Kidney capillary endothelial cell (primary cell): ENCODE data around the gene EPAS1.
"Not testable (repeated sequence)": the region's sequence is repeated elsewhere in the genome, so short reads cannot be mapped to it uniquely, and the experiment has no call there.

Experiments used
- DNase-seq: peaks from one replicate; pipeline ENCODE4 v3.0.0-alpha.2; 2018; ENCODE audit warnings: low spot score

EPAS1 gene

DNA sequence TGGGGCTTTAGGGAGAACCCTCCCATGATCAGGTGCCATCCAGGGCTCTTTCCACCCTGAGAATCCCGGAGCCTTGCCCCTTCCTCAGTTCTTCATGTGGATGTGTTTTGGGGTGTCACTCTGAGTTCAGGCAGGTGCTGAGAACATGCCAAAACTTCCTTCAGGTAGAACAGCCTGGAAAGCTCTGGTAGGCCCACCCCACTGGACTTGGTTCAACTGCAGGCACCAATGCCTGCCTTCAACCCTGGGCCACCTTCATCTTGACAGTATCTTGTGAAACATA lies 85.8 kb downstream of the EPAS1 start:
- DNase-seq: no peak

DNA sequence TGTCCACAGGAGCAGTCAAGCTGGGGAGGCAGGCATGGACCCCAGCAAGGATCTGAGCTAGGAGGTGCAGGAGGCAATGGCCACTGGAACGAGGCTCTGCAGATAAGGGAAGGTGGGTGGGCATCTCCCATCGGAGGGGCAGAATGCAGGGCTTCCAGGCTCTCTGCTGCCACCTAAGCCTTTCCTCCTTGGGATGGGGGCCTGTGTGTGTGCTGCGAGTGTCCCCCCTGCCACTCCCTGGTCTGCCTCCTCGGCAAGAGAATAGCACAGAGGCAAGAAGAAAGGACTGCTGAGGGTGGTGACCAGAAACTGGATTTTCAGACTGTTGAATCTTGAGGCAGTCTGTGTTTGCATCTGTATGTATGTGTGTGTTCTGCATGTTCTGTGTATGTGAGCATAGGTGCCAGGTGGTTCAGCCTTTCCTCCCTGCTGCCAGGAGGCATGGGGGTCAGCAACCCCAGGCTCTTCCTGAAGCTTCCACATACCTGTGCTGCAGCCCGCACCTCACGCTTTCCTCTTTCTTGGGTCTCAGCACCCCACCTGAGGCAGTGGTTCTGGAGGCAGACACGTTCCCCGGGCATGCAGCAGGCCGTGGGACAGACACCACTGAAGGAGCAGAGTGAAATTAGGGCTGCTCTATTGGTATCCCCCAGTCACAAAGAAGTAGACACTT lies 86.7 kb downstream of the EPAS1 start:
- DNase-seq: no peak

DNA sequence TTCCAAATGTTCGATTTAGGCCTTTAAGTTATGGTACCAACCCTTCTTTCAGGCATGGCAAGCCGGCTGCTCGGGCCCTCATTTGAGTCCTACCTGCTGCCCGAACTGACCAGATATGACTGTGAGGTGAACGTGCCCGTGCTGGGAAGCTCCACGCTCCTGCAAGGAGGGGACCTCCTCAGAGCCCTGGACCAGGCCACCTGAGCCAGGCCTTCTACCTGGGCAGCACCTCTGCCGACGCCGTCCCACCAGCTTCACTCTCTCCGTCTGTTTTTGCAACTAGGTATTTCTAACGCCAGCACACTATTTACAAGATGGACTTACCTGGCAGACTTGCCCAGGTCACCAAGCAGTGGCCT lies 87.2 kb downstream of the EPAS1 start:
- DNase-seq: no peak

DNA sequence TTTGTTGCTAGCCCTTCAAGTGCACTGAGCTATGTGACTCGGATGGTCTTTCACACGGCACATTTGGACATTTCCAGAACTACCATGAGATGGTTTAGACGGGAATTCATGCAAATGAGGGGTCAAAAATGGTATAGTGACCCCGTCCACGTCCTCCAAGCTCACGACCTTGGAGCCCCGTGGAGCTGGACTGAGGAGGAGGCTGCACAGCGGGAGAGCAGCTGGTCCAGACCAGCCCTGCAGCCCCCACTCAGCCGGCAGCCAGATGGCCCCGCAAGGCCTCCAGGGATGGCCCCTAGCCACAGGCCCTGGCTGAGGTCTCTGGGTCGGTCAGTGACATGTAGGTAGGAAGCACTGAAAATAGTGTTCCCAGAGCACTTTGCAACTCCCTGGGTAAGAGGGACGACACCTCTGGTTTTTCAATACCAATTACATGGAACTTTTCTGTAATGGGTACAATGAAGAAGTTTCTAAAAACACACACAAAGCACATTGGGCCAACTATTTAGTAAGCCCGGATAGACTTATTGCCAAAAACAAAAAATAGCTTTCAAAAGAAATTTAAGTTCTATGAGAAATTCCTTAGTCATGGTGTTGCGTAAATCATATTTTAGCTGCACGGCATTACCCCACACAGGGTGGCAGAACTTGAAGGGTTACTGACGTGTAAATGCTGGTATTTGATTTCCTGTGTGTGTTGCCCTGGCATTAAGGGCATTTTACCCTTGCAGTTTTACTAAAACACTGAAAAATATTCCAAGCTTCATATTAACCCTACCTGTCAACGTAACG lies 88.8 kb downstream of the EPAS1 start:
- DNase-seq: no peak

DNA sequence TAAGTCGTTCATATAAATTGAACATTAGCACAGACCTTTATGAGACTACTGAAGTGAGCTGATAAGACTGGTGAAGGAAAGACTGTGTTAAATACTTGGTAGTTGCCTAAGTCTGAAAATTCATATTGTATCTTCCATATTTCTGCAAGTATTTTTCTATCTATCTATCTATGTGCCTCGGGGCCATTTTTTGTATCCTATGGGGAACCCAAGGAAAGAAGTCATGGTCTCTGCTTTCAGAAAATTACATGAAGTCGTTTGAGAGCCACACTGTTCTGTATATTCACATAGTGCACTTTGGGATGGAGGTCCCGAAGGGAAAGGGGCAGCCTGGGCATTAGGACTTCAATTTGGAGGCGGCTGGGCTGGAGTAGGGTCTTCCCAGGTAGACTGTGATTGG lies 89.6 kb downstream of the EPAS1 start:
- DNase-seq: no peak

DNA sequence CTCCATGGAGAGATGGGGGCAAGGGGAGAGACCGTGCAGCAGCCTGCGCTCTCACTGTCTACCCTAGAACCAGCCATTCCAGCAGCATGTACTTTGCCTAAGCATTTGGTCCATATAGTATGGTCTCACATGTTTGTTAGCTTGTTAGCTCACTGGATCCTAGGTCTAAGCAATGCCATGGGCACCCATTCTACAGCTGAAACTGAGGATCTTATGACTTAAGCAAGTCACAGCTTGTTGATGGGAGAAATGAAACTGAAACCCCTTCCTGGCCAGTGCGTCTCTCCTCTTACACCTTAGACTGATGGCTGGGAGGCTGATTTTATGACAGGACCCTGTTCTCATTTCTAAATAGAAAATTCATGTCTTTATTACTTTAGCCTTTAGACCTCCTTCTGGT lies 90.1 kb downstream of the EPAS1 start:
- no peak for DNase-seq

DNA sequence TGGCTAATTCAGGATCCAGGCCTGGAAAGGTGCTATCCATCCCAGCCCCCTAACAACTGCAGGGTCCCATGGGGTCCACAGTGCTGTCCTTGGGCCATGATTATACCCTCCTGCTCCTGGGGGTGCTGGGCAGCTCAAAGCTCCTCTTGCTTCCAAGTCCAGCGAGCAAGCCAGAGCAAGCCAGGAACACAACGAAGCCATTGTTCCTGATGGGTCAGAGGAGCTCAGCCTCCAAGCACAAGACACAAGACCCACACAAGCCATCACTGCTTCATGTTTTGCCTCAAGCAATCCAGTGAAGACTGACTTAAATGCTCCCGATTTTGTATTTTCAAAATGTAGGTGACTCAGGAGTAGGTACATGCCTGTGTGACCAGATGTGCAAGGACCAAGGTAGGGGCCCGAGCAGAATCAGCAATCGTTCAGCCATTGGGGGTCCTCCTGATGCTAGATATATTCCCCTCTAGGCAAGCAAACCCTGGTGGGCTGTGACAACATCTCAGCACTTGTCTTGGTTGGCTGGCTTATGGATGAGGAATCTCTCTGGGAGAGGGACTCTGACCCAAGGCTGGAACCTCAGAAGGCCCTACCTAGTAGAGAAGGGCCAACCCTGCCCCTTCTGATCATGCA lies 90.8 kb downstream of the EPAS1 start:
- no peak for DNase-seq

DNA sequence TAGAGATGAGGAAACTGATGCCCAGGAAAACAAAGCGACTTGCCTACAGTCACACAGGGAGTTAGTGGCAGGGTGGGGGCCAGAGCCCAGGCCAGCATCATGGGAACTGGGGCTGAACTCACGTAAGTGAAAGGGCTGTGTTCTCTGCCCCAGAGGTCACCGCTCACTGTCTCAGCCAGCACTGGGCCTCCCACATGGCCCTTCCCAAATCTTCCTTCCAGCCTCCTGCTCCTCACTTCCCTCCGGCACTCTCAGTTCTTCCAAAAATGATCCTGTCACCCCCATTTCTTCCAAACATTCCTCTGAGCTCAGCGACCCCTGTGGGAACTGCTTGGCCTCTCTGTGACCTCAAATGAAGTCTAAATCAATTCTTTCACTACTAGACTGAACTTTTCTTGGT lies 91.7 kb downstream of the EPAS1 start:
- DNase-seq: no peak

DNA sequence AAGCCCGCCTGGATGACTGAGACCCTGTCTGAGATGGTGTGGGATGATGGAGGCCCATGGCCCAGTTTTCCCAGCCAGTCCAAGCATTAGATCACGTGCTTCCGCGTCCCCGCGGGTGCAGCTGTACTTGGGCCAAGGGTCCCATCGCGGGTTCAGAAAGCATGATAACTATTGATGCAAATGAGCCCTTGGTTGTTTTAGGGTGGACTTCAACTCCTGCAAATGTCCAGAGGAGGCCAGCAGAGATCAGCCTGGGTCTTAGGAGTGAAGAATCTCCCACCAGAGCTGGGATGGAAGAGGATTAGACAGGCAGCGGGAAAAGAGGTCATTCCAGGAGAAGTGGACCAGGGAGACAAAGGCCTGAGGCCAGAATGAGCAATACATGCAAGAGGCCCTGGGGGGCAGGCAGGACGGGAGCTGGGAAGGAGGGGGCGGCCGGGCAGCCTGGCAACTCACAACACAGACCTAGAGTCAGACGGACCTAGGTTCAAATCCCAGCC lies 92.3 kb downstream of the EPAS1 start:
- no peak for DNase-seq

DNA sequence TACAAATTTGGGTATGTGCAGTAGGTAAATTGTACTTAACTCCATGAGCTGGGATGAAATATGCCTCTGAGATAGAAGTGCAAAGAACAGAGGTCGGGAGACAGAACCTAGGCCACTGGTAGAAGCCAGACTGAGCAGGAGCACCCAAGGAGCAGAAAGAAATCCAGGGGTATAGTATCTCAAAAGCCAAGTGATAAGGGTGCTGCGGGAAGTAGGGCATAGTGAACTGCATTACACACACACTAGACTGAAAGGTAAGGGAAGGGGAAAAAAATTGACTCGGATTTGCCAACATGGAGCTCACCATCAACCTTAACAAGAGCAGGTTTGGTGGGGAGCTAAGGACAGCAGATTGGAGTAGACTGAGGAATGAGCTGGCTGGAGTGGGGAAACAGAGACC lies 92.8 kb downstream of the EPAS1 start:
- no peak for DNase-seq

DNA sequence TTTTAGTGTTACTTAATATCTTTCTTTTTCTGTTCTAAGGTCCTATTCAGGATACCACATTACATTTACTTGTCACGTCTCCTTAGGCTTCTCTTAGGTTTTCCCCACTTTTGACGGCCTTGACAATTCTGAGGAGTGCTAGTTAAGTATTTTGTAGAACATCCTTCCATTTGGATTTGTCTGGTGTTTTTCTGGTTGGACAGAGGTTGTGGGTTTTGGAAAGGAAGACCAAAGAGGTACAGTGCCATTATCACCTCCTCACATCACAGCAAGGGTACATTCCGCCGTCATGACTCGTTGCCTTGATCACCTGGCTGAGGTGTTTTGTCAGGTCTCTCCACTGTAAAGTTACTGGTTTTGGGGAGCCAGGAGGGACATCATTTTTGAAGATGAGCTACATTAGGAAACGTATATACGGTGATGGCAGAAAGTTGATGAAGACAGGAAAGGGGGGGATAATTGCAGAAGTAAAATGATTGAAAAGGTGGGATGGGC lies 93.7 kb downstream of the EPAS1 start:
- no peak for DNase-seq

DNA sequence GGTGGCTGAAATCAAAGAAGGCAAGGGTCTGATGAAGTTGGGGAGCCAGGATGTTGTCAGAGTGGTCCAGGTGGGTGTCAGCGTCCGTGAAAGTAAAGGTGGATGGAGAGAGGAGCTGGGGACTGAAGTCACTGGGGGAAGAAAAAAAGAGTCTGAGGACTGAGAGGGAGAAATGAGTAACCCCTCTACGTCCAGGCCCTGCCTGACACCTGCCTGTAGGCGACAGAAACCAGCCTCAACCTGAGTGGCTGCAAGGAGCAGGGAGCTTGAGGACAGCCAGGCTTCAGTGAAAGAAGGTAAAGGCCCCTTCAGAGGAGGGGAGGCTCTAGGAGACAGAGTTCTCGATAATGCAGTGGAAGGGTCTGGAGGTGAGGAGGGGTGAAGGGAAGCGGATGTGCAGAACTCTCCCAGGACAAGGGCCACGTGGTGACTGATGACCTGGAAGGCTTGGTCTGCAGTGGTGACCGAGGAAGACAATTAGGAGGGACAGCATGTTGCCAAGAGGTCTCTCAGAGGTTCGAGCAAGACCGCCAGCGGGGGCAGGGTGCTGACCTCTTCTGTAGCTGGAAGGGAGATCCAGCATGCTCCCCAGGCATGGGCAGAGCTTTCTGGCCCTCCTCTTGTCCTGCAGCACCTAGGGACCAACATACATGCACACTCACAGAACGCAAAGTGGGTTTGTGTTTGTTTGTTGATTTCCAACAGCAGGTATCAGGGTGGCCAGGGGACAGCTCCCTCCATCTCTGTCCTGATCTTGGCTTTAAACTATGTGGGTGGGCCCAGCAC lies 95.5 kb downstream of the EPAS1 start:
- DNase-seq: no peak

DNA sequence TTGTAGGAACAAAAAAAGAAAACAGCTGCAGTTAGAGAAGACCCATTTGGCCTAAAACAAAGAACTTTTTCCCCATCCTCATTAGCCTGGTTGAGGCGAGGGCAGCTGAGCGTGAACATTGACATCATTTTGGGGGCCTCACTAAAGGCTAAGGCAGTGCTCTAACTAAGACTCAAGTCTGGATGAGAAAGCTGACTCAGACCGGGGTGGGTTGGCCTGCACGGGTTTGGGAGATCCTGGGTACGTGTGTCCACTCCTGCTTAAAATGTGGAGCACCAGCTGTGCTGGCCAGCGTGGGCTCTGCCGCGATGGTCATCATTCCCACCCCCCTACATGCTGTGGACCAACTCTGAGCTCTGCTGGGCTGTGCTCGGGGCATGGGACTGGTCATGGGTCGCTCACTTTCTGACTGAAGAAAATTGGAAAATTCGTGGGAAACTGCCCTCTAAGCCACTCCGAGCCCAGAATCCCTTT lies 96.2 kb downstream of the EPAS1 start:
- DNase-seq: no peak

DNA sequence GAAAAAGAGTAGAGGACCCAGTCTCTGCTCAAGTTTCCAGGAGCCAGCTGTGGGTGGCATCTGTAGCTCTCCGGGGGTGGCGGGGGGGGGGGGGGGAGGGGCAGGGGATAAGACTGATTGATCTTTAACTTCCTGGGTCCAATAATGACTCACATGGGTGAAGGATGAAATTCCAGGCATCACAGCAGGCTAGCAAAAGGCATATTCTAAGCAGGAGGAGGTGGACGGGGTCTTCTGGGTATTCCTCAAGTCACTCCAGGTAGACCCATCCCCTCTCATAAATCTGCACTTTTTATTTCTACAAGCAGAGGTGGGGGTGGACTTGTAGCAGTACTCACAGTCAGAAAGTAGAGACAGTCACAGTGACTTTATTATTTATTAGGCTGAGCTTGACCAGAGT lies 96.7 kb downstream of the EPAS1 start:
- no peak for DNase-seq

DNA sequence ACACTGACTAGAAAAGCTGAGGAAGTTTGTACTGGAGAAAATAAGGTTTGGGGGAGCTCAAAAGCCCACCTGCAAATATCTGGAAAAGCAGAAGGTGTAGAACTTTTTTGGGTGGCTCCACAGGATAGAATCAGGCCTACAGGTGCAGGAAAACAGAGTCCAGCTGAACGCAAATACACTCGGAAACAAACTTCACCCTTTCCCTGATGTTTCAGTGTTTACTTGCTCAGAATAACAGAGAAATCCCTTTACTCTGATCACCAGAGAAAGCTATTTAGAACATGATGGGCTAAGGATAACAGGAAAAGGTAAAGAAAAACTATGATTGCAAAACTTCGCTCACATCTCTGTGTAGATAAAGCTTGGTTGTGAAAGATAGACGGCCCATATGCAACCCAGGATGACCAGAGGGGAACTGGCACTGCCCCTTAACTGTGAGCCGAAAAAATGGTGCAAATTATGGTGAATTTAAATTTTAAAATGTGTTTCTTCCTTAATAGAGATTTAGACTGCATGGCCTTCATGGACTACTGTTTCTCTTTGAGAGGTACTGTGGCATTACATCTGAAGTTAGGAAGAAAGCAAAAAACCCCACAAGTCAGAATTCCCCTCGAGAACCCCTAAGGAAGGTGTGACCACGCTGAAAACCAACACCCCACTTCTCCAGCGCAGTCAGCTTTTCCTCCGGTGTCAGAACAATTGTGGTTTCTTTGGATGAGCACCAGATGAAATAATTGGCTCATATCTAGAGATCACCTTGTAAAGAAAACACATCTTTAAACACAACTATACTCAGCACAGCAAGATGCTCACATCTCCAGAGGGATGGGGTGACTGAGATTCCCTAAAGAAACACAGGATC lies 97.7 kb downstream of the EPAS1 start:
- DNase-seq: no peak

DNA sequence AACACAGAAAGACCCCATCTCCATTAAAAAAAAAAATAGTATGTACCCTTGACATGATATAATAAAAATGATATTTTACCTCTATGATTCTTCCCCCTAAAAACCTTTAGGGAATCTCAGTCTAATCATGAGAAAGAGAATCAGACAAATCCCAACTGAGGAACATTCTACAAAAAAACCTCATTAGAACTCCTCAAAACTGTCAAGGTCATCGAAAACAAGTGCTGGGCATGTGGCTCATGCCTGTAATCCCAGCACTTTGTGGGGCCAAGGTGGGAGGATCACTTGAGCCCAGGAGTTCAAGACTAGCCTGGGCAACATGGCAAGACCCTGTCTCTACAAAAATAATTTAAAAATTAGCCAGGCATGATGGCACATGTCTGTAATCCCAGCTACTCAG lies 98.5 kb downstream of the EPAS1 start:
- DNase-seq: not testable (repeated sequence)

DNA sequence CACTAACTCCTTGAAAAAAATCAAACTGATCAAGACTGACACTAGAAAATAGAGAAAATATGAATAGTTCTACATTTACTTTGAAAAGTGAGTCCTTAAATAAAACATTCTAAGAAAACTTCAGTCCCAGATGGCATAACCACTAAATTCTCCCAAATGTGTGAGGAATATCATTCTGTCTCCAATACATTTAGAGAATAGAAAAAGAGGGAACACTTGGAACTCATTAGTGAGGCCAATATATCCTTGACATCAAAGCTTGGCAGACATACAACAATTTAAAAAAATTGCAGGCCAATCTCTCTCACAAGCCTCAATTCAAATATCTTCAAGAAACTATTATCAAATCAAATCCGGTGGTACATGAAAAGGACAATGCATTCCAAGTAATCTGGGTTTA lies 102.8 kb downstream of the EPAS1 start:
- no peak for DNase-seq

DNA sequence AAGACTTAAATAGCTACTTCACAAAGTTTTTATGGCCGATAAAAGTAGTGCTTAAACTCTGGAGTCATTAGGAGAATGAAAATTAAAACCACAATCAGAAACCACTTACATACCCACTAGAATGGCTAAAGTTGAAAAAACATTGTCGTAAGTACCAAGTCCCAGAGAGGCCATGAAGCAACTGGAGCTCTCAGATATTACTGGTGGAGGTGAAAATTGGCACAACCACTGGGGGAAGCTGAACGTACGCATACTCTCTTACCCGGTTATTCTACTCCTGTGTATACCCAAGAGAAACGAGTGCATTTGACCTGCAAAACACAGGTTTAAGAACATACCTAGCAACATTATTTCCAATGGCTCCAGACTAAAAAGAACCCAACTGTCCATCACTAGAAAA lies 105.7 kb downstream of the EPAS1 start:
- DNase-seq: no peak

DNA sequence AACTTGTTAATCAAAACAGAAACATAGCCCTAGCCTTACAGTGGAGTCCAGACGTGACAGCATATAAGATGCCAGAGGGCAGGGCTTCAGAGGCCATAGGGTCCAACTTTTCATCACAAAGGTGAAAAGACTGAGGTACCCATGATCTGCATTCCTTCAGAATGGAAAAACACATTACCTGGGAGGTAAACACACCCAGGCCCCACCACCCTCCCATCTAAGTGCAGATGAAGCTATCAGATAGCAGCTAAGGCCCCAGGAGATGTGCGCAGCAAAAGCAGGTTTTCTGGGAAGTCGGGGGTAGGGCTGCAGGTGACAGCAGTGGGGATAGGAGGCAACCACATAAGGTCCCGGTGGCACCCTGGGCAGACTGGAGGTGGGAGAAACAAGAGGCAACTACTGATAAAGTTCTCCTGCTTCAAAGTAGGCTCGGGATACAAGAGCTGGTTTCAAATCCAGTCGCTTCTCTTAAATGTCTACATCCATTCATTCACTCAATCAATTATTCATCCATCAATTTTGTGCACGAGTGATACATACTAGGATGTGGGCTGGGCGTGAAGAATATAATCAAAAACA lies 107.1 kb downstream of the EPAS1 start:
- no peak for DNase-seq

DNA sequence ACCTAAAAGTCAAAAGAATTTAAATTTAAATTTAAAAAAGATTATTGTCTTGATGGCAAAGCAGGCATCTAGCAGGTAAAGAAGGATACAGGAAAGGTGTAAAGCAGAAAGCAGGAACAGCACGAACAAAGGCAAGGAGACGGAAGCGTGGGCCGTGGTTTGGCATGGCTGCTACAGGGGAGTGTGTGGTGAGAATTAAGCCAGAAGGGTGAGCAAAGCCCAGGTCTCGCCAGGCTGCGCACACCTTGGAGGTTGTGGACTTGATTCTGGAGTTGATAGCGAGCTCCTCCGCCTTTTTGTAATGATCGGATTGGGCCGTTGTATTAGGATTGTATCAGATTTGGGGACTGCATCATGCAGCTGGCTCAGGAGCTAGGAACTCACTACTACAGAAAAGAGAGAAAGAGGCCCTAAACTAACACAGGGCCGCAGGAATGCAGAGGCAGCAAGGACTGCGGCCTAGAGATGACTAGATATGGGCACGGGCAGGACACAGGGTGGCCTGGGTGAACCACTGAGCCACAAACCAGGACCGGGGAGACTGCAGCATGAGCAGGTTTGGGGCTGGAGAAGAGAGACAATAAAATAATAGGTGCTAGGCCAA lies 110.7 kb downstream of the EPAS1 start:
- DNase-seq: no peak

DNA sequence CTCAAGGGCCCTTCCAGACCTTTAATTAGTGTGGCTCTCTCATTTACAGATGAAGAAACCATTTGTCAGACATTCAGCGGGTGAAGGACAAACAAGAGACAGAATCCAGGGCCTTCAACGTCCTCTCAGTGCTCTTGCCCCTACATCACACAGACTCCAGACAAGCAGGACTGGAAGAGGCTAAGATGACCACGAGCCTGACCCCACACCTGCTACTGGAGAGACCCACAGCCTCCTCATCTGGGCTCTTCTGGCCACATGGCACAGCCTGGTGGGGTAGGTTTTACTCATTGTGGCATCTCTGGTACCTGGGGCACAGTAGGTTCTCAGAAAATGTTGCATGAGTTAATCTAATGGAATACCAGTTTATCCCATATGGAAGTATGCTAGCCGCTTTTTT lies 112.5 kb downstream of the EPAS1 start:
- DNase-seq: no peak
